NCI-H2227 (cell line): ENCODE data around the gene OR4D9.
A peak's percentile ranks its signal among the peaks of the same experiment; 100 is the strongest.

Source experiments
- DNase-seq: peaks from one replicate; lab custom pipeline; 2025; ENCODE audit not compliant: unreplicated experiment; lab: John Stamatoyannopoulos, UW

OR4D9 gene

GRCh38 chr11:59550368-59550841 lies 39.1 kb downstream of the OR4D9 start:
- peak; percentile 95 for DNase-seq

- peak; percentile 94 for DNase-seq
These were observed 39.7 kb downstream of the OR4D9 start for GRCh38 chr11:59550842-59551658.

GRCh38 chr11:59551659-59552521 lies 40.6 kb downstream of the OR4D9 start:
- DNase-seq: peak; percentile 82

- no peak for DNase-seq
These were observed 41.5 kb downstream of the OR4D9 start for GRCh38 chr11:59552844-59553243.

- no peak for DNase-seq
These were observed 42.0 kb downstream of the OR4D9 start for GRCh38 chr11:59553323-59553722.

- no peak for DNase-seq
These were observed 44.3 kb downstream of the OR4D9 start for GRCh38 chr11:59555601-59556114.

- peak; percentile 65 for DNase-seq
These were observed 45.0 kb downstream of the OR4D9 start for GRCh38 chr11:59556115-59556916.

- no peak for DNase-seq
These were observed 45.6 kb downstream of the OR4D9 start for GRCh38 chr11:59556917-59557348.

- no peak for DNase-seq
These were observed 46.9 kb downstream of the OR4D9 start for GRCh38 chr11:59558270-59558643.

- no peak for DNase-seq
These were observed 48.5 kb downstream of the OR4D9 start for GRCh38 chr11:59559886-59560285.

- peak; percentile 83 for DNase-seq
These were observed 49.0 kb downstream of the OR4D9 start for GRCh38 chr11:59560290-59560701.

GRCh38 chr11:59560702-59561473 lies 49.5 kb downstream of the OR4D9 start:
- DNase-seq: peak; percentile 87

- no peak for DNase-seq
These were observed 51.0 kb downstream of the OR4D9 start for GRCh38 chr11:59562292-59562691.
